ENCODE results near the gene RER1.

Gene RER1

GRCh38 chr1:2384941-2385481 is 6.6 kb upstream of the RER1 start:
- Histone ChIP-seq H3K27me3 (ENCODE audit: low read length) (no peaks in the 10 kb centered on the region), H3K4me3 (ENCODE audit: insufficient read depth, low read length, poor library complexity, severe bottlenecking) (no peak overlapping the region), H3F3A (ENCODE audit: insufficient read depth) (peaks cover 15% of the 10 kb centered on the region), H3K9ac (ENCODE audit: low read length) (no peak overlapping the region), H3K4me2 (ENCODE audit: low read depth, low read length, poor library complexity, severe bottlenecking) (no peak overlapping the region), H3K79me2 (ENCODE audit: insufficient read depth, low read length) (no peaks in the 10 kb centered on the region), H3K9me3 (ENCODE audit: insufficient read depth, low read length) (no peaks in the 10 kb centered on the region), H3K36me3 (ENCODE audit: low read length) (no peaks in the 10 kb centered on the region), H2AFZ (ENCODE audit: low read depth, low read length, severe bottlenecking) (no peak overlapping the region), H3K27ac (ENCODE audit: low read depth, low read length) (no peak overlapping the region), H4K20me1 (ENCODE audit: low read depth, low read length) (no peaks in the 10 kb centered on the region), H3K9me2 (replicated peaks; ENCODE audit: insufficient read depth, low read length) (no peaks in the 10 kb centered on the region)
- TF ChIP-seq CTCF (IDR thresholded peaks at IDR 0.05; ENCODE audit: insufficient read depth, low read length, poor library complexity, severe bottlenecking) (no peak), EZH2phosphoT487 (conservative IDR thresholded peaks at IDR 0.05; ENCODE audit: low read length) (no peak)

GRCh38 chr1:2385606-2386280 is 5.9 kb upstream of the RER1 start:
- no peak for TF ChIP-seq CTCF (IDR thresholded peaks at IDR 0.05; ENCODE audit: insufficient read depth, low read length, poor library complexity, severe bottlenecking)
- no peak for TF ChIP-seq EZH2phosphoT487 (conservative IDR thresholded peaks at IDR 0.05; ENCODE audit: low read length)
- no peaks in the 10 kb centered on the region for H4K20me1 ChIP-seq (ENCODE audit: low read depth, low read length)
- peaks cover 1% of the 10 kb centered on the region; the same call in 1 of the 2 replicates for H3K79me2 ChIP-seq (ENCODE audit: insufficient read depth, low read length)
- no peak overlapping the region for H3K4me3 ChIP-seq (ENCODE audit: insufficient read depth, low read length, poor library complexity, severe bottlenecking)
- H3K36me3 ChIP-seq (ENCODE audit: low read length), result no peaks in the 10 kb centered on the region
- H3K27me3 ChIP-seq (ENCODE audit: low read length), result no peaks in the 10 kb centered on the region
- no peaks in the 10 kb centered on the region for H3K9me3 ChIP-seq (ENCODE audit: insufficient read depth, low read length)
- no peak overlapping the region for H3K27ac ChIP-seq (ENCODE audit: low read depth, low read length)
- H2AFZ ChIP-seq (ENCODE audit: low read depth, low read length, severe bottlenecking), result no peak overlapping the region
- H3K9ac ChIP-seq (ENCODE audit: low read length), result no peak overlapping the region
- H3K4me2 ChIP-seq (ENCODE audit: low read depth, low read length, poor library complexity, severe bottlenecking), result no peak overlapping the region
- H3K9me2 ChIP-seq (replicated peaks; ENCODE audit: insufficient read depth, low read length), result no peaks in the 10 kb centered on the region
- H3F3A ChIP-seq (ENCODE audit: insufficient read depth), result peaks cover 15% of the 10 kb centered on the region

- peak overlapping the region; percentile 91 for H3K27ac ChIP-seq (ENCODE audit: low read depth, low read length)
- peak overlapping the region; percentile 50 for H3K9ac ChIP-seq (ENCODE audit: low read length)
- no peak overlapping the region for H3K4me3 ChIP-seq (ENCODE audit: insufficient read depth, low read length, poor library complexity, severe bottlenecking)
Measured at GRCh38 chr1:2386636-2387611, 4.7 kb upstream of the RER1 start.

More at GRCh38 chr1:2386636-2387611, 4.7 kb upstream of the RER1 start:
- Histone ChIP-seq H3F3A (ENCODE audit: insufficient read depth) (peaks cover 15% of the 10 kb centered on the region), H3K36me3 (ENCODE audit: low read length) (no peaks in the 10 kb centered on the region), H3K9me2 (replicated peaks; ENCODE audit: insufficient read depth, low read length) (no peaks in the 10 kb centered on the region), H2AFZ (ENCODE audit: low read depth, low read length, severe bottlenecking) (no peak overlapping the region), H3K27me3 (ENCODE audit: low read length) (no peaks in the 10 kb centered on the region), H4K20me1 (ENCODE audit: low read depth, low read length) (no peaks in the 10 kb centered on the region), H3K4me2 (ENCODE audit: low read depth, low read length, poor library complexity, severe bottlenecking) (peak overlapping the region; percentile 58), H3K9me3 (ENCODE audit: insufficient read depth, low read length) (no peaks in the 10 kb centered on the region), H3K79me2 (ENCODE audit: insufficient read depth, low read length) (peaks cover 4% of the 10 kb centered on the region; the same call in 1 of the 2 replicates)
- TF ChIP-seq EZH2phosphoT487 (conservative IDR thresholded peaks at IDR 0.05; ENCODE audit: low read length) (no peak), CTCF (IDR thresholded peaks at IDR 0.05; ENCODE audit: insufficient read depth, low read length, poor library complexity, severe bottlenecking) (no peak)

Measured in SU-DHL-6 (cell line).